T-helper 2 cell (primary cell): ENCODE measurements around the gene ADAM22.

ENCODE experiments used
- DNase-seq, 5 experiments: peaks; one replicate each; pipeline versions ENCODE4 v3.0.0 to v3.0.0-alpha.2; 2012 to 2022

Gene ADAM22

GRCh38 chr7:88167721-88168120, 233.7 kb downstream of the ADAM22 start:
- DNase-seq = no peak

- peak in 1 of 5 experiments; percentile 7 for DNase-seq
Observed at GRCh38 chr7:88169717-88170320, 235.8 kb downstream of the ADAM22 start.

DNA sequence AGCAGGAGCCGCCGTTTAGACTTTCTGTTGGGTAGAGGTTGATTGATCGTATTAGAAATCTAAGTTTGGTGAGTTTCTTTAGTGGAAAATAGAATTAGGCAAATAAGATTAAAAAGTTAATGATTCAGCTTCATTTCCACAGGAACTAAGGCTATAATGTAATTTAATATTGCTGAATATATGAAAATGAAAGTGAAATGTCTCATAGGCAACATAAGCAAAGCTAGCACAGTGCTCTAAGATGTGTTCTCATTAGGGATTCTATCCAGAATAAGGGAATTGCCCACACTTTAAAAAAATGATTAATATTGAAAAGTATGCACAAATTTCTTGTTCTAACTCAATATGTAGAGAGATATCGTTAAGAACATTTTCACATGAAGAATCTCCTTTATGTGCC, 238.8 kb downstream of the ADAM22 start:
- DNase-seq = no peak

GRCh38 chr7:88176190-88176589, 242.1 kb downstream of the ADAM22 start:
- no peak for DNase-seq

DNA sequence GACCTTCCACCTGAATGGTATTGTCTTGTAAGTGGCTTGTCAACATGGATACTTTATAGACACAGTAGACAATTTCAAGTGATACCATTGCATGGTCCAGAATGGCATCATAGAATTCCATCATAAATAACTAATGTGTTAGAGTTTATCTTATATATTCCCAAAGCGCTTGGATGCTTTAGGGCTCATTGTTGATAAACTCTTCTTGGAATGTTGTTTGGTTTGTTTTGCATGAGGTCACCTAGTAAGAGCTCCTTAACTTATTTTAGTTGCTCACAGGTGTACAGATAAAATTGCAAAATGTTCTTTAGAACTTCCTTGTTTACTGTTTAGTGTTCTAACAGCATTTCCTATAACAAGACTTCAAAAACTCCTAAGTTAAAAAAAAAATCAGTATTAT, 249.0 kb downstream of the ADAM22 start:
- DNase-seq = no peak

GRCh38 chr7:88184848-88185304, 250.8 kb downstream of the ADAM22 start:
- DNase-seq = peak in 1 of 5 experiments; percentile 22

- no peak for DNase-seq
Observed at GRCh38 chr7:88185650-88186049, 251.6 kb downstream of the ADAM22 start.

DNA sequence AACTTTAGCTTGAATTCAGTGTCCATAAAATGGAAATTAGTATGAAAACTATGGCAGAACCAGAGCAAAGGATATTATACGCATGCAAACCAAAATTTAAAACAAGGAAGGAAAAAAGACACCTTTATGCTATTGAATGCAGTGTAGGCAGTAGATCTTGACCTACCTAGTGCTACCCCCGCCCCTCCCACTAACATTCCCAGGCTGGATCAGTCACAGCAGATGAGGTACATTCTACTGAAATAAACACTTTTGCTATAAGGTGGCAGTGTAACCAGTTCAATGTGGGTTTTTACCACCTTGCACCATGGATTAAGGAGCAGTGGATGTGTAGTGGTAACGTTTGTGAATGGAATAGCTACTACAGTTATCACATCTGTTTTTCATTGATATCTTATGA, 257.9 kb downstream of the ADAM22 start:
- no peak for DNase-seq

GRCh38 chr7:88200261-88200660, 266.2 kb downstream of the ADAM22 start:
- DNase-seq = no peak

- no peak for DNase-seq
Observed at GRCh38 chr7:88200789-88201188, 266.7 kb downstream of the ADAM22 start.

GRCh38 chr7:88201305-88201704, 267.3 kb downstream of the ADAM22 start:
- DNase-seq = no peak

- peak in 1 of 5 experiments; percentile 11 for DNase-seq
Observed at GRCh38 chr7:88202278-88202677, 268.2 kb downstream of the ADAM22 start.

GRCh38 chr7:88202799-88203198, 268.7 kb downstream of the ADAM22 start:
- DNase-seq = peak in 1 of 5 experiments; percentile 5

DNA sequence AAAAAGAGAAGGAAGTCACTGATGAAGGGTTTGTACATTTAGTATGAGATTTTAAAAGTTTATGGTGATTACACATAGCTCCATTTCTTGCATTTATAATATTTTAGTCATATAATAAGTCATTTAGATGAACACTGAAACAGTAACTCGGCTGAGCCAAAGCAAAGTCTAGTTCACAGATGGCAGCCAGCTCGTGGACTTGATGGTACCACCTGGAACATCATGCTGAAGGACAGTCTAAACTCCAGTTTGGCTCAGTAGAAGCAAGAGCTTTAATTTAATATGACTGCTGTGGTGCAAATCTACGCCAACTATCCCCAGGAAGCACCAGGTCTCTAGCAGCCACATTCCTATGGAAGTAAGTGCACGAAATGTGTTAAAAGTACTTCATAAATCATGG, 269.4 kb downstream of the ADAM22 start:
- no peak for DNase-seq

- DNase-seq = no peak
Observed at GRCh38 chr7:88204525-88205110, 270.6 kb downstream of the ADAM22 start.

- DNase-seq = no peak
Observed at GRCh38 chr7:88205179-88205578, 271.1 kb downstream of the ADAM22 start.

DNA sequence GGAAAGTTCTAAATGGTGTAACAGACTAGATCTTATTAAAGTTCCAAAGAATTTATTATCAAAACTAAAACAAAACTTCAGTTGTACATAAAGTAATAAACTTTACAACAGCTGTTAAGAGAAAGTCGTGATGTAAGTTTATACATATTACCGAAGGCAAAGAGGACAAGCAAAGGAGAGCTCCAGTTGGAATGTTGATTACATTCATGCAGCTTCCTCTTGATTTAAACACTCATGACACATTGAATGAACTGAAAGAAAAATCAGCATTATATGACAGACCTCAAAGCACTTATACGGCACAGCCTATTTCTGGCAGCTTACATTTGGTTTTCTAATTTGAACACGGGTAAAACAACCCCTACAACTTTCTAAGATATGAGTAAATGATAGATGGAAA, 272.2 kb downstream of the ADAM22 start:
- DNase-seq = no peak

DNA sequence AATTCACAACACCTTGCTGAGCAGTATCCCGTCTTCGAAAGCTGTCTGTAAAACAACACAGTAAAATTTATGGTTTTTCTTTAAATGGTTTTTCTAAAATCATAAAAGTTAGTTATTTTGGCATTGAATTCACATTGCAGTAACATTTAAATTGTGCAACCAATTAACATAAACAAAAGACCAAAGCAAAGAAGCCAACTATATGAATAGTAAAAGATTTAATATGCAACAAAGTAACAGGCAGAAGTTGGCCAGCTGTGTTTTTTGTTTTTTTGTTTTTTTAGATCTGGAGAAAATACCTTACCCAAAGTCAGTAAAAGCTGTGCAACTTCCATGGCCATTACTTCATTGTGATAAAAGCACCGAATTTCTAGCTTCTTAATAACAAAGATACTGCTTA, 274.5 kb downstream of the ADAM22 start:
- DNase-seq = no peak

- no peak for DNase-seq
Observed at GRCh38 chr7:88212918-88213317, 278.9 kb downstream of the ADAM22 start.

DNA sequence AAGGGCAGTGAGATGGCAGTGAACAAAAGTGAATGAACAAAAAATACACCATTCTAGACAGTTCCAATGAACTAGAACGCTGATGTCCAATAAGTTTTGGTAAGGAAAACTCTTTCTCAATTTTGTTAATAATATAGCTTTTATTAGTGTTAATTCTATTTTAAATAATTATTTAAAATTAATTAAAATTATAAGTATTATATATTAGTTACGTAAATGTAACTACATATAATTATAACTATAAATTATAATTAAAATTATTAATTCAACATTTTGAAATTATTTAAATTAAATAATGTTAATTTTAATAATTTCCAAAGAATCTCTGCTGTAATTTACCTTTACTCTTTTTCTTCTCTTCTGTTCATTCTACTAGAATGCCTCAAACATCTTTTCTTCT, 280.4 kb downstream of the ADAM22 start:
- DNase-seq = no peak

- DNase-seq = no peak
Observed at GRCh38 chr7:88215295-88215694, 281.2 kb downstream of the ADAM22 start.

GRCh38 chr7:88216276-88216675, 282.2 kb downstream of the ADAM22 start:
- no peak for DNase-seq

DNA sequence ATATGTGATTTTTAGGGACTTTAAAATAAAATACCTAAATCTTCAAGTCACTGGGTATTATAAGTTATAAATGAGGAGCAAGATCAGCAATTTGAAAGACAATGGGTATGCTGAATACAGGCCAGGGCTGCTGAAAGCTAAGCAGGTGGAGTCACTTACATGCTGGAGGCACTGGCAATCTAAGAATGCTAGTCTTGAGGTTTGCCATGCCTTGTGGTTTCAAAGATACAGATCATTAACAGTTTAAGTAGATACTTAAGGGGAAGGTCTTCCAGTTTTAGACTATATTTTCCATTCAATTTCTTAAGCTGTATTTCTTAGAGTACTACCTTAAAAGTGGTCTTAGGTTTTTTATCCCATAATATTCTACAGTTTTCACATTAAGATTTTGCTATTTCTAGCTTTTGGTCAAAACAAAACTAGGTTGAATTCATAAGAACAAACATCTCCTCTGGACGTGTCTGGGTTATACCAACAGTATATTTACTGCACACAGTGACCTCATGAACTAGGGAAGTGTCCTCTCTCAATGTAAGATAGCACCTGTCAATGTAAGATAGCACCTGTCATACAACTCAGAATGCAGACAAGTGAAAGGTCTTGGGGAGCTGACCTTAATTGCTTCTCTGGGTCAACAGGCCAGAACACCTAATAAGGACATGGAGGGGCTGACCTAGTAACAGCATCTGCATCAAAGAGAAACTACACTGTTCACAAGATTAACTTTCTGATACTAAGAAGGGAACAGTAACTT, 283.8 kb downstream of the ADAM22 start:
- peak in 2 of 5 experiments; percentile 22 to 86 for DNase-seq

DNA sequence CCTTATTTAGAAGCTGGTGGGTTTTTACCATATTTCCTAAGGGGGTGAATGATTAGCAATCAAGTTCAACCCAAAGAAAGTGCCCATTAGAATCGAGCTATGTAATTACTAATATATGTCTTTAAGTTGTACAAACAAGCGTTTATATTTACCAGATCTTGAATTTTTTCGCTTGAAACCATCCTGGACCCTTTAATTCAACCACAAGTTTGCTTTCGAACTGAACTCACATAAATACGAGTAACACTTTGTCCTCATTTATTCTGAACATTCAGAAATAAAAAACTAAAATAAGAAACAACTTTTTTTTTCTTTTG, 284.3 kb downstream of the ADAM22 start:
- no peak for DNase-seq
